Pancreas (tissue), 10 donors: Measurements from ENCODE around the gene GNAT3. TPM values are rescaled to one million over a fixed set of nuclear protein-coding genes. Genes with fewer than 3 reads are reported as not detected.

Source experiments
- ATAC-seq, 4 donors: fragments of 200-7000 bp; cut with Tn5 transposase; one replicate each; pipeline versions ENCODE4 v1.8.0 to v1.9.1; 2020; ENCODE audit warnings: mild to moderate bottlenecking in 4 of 4, moderate library complexity in 4 of 4
- DNase-seq, 6 donors: peaks; one replicate each; pipeline ENCODE4 v3.0.0-alpha.2; 2020
- FAIRE-seq: peaks from 2 replicates; lab custom pipeline; 2012; peaks lifted over from hg19 to GRCh38; lab: Jason Lieb, UNC
- H3K27ac ChIP-seq, 4 donors: fragments of 200-600 bp; sonication (generic); 1 replicate in 3 of 4; 2 replicates in 1 of 4; pipeline versions ENCODE4 v1.5.0 to v1.8.0; 2020
- H3K27me3 ChIP-seq, 4 donors: fragments of 200-600 bp; one replicate each; pipeline ENCODE4 v1.8.0; 2021
- H3K36me3 ChIP-seq, 3 donors: fragments of 200-600 bp; sonication (generic) in 1 of 3; one replicate each; pipeline versions ENCODE4 v1.5.0 to v1.8.0; 2020 to 2021
- H3K4me1 ChIP-seq, 3 donors: fragments of 200-600 bp; one replicate each; pipeline ENCODE4 v1.8.0; 2021
- H3K4me3 ChIP-seq, 4 donors: fragments of 200-600 bp; sonication (generic) in 2 of 4; one replicate each; pipeline versions ENCODE4 v1.5.0 to v1.8.0; 2020 to 2021
- H3K9me3 ChIP-seq, 4 donors: fragments of 200-600 bp; one replicate each; pipeline ENCODE4 v1.8.0; 2021
- WGBS, 2 donors: extraction: QIAGEN DNeasy Blood & Tissue Kit; methylation state at CpG; one replicate each; pipeline ENCODE4 v1.1.7; 2013; 5-methylcytosine and 5-hydroxymethylcytosine counted together
- intact Hi-C, 3 donors: fragments of 100-400 bp; cut with DNase I; formaldehyde crosslinking; loops; one replicate each; pipeline versions ENCODE4 v1.11.1 to v1.14.2; 2022
- polyA plus RNA-seq, 2 donors: library from polyadenylated mRNA; stranded (reverse); fragments of 200-250 nt; gene quantifications; one replicate each; pipeline ENCODE4 v1.2.3, GENCODE V29; 2013
- total RNA-seq, 6 donors: library from RNA; stranded (reverse); fragmentation: NEBNext Ultra II Directional in 4 of 6; extraction: Animal tissue kit (Norgen Biotek cat#: 25700) in 4 of 6; gene quantifications; one replicate each; pipeline versions ENCODE4 v1.2.1 to v1.2.4, GENCODE V29; 2021 to 2023
- TF ChIP-seq, protein P1 (sequence below), 4 donors: fragments of 200-600 bp; sonication (generic) in 3 of 4; IDR thresholded peaks; one replicate each; pipeline versions ENCODE4 v1.5.0 to v1.8.0; 2021; ENCODE audit warnings: antibody characterized with exemption in 4 of 4
- donor health status: healthy with polysubstance abuse.
- donor health status: DM: no; HTN: no; CAD: no; lungs with moderate emphysema.
- donor health status: DM: no; HTN: no; CAD: no.
- donor health status: control.
- donor health status: control.
- donor health status: Bipolar disorder and iron deficiency.
- donor health status: DM: yes; HTN: yes; CAD: no.
- donor health status: DM: no; HTN: no; CAD: no.
- donor health status: DM: no; HTN: no; CAD: no.
- donor health status: DM: yes; HTN: yes; CAD: no.

The GNAT3 gene
- total and polyA plus RNA-seq, 8 donors: 1.2 TPM; not detected in 7

GRCh38 chr7:80532153-80532552 is 20.3 kb upstream of the GNAT3 start:
- Histone ChIP-seq H3K27ac (no peak overlapping the region), H3K27me3 (no peaks in the 10 kb centered on the region), H3K4me1 (no peaks in the 10 kb centered on the region), H3K4me3 (no peak overlapping the region), H3K36me3 (no peaks in the 10 kb centered on the region), H3K9me3 (no peaks in the 10 kb centered on the region)
- ATAC-seq (no peak), DNase-seq (no peak), FAIRE-seq (no peak)
- 78 to 92% methylated on average over 3 of the region's 3 CpGs for WGBS, 2 donors
- intact Hi-C loops: no loop called here
- TF ChIP-seq, protein P1, sequence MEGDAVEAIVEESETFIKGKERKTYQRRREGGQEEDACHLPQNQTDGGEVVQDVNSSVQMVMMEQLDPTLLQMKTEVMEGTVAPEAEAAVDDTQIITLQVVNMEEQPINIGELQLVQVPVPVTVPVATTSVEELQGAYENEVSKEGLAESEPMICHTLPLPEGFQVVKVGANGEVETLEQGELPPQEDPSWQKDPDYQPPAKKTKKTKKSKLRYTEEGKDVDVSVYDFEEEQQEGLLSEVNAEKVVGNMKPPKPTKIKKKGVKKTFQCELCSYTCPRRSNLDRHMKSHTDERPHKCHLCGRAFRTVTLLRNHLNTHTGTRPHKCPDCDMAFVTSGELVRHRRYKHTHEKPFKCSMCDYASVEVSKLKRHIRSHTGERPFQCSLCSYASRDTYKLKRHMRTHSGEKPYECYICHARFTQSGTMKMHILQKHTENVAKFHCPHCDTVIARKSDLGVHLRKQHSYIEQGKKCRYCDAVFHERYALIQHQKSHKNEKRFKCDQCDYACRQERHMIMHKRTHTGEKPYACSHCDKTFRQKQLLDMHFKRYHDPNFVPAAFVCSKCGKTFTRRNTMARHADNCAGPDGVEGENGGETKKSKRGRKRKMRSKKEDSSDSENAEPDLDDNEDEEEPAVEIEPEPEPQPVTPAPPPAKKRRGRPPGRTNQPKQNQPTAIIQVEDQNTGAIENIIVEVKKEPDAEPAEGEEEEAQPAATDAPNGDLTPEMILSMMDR (IDR thresholded peaks at IDR 0.05): no peak

DNA sequence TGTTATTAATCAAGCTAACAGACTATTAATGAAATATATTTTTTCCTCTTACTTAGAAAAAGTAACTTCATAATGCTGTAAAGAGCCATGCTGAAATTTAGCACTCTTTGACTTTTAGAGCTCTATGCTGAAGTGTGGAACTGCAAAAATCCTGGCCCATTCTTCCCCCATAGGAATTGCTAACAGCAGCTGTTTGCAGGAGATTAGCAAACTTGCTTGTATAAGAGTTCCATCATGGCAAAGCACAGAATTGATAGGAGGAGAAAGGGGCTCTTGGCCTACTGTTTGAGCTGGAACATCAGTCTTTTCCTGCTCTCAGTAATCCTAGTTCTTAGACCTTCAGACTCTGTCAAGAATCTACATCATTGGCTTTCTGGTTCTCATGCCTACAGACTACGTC is 18.3 kb upstream of the GNAT3 start:
- ATAC-seq (no peak), FAIRE-seq (no peak), DNase-seq (no peak)
- no peaks in the 10 kb centered on the region for H3K4me1 ChIP-seq
- WGBS, 2 donors: 87 to 100% methylated on average over 1 of the region's 1 CpG
- no peak overlapping the region for H3K27ac ChIP-seq
- TF ChIP-seq, protein P1 (IDR thresholded peaks at IDR 0.05): no peak
- H3K27me3 ChIP-seq: no peaks in the 10 kb centered on the region
- no peaks in the 10 kb centered on the region for H3K9me3 ChIP-seq
- intact Hi-C loops: no loop called here
- no peaks in the 10 kb centered on the region for H3K36me3 ChIP-seq
- H3K4me3 ChIP-seq: no peak overlapping the region

DNA sequence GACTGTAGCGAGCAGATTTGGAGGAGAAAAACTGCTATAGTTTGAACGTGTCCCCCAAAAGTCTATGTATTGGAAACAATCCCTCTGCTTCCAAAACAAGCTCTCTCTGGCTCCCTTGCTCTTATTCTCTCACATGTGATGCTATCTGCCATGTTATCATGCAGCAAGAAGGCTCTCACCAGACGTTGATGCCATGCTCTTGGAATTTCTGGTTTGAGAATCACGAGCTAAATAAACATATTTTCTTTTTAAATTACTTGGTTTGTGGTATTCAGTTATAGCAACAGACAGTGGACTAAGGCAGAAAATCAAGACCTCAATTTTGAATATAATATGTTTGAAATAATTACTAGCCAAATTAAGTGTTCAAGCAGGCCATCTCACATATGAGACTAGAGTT is 17.5 kb upstream of the GNAT3 start:
- TF ChIP-seq, protein P1 (IDR thresholded peaks at IDR 0.05): no peak
- 56 to 72% methylated on average over 4 of the region's 4 CpGs for WGBS, 2 donors
- ATAC-seq: no peak
- Histone ChIP-seq H3K27me3 (no peaks in the 10 kb centered on the region), H3K9me3 (no peaks in the 10 kb centered on the region), H3K4me1 (no peaks in the 10 kb centered on the region), H3K27ac (no peak overlapping the region), H3K36me3 (no peaks in the 10 kb centered on the region), H3K4me3 (no peak overlapping the region)
- no peak for DNase-seq
- FAIRE-seq: no peak
- intact Hi-C loops: no loop called here

DNA sequence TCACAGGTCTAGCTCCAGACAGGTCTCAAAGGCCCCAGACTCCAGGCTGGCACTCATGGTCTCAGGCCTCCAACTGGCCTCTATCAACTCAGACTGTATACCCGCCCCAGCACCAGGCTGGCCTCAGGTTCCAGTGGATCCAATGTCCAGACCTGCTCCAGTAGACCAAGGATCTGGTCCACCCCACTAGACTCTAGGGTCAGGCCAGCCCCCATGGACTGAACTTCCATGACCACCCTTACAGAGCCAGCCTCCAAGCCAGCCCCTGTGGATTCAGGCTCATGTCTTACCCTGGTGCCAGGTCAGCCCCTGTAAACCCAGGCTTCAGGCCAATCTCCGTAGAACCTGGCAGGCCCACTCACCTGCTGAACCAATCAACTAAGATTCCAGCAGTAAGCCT is 16.8 kb upstream of the GNAT3 start:
- 84 to 89% methylated on average over 2 of the region's 2 CpGs for WGBS, 2 donors
- no peak for ATAC-seq

GRCh38 chr7:80526472-80526871 is 14.6 kb upstream of the GNAT3 start:
- intact Hi-C loops: no loop called here
- Histone ChIP-seq H3K4me3 (no peak overlapping the region), H3K9me3 (no peaks in the 10 kb centered on the region), H3K27ac (no peak overlapping the region), H3K36me3 (no peaks in the 10 kb centered on the region), H3K27me3 (no peaks in the 10 kb centered on the region), H3K4me1 (no peaks in the 10 kb centered on the region)
- TF ChIP-seq, protein P1 (IDR thresholded peaks at IDR 0.05): no peak
- FAIRE-seq: no peak
- no peak for DNase-seq
- ATAC-seq: no peak
- 65 to 74% methylated on average over 4 of the region's 4 CpGs for WGBS, 2 donors

More for the DNA sequence above, 16.8 kb upstream of the GNAT3 start:
- Histone ChIP-seq H3K27ac (no peak overlapping the region), H3K9me3 (no peaks in the 10 kb centered on the region), H3K36me3 (no peaks in the 10 kb centered on the region), H3K4me3 (no peak overlapping the region), H3K27me3 (no peaks in the 10 kb centered on the region), H3K4me1 (no peaks in the 10 kb centered on the region)
- intact Hi-C loops: no loop called here
- FAIRE-seq (no peak), DNase-seq (peak in 1 of 6 donors; percentile 42)
- TF ChIP-seq, protein P1 (IDR thresholded peaks at IDR 0.05): no peak
